HL-60 (cell line): Measurements from ENCODE around the gene IRF2.

Source experiments
- GABPA ChIP-seq: IDR thresholded peaks from 2 replicates; pipeline ENCODE4 v1.6.1; 2012; ENCODE audit warnings: low read depth
- POLR2AphosphoS5 ChIP-seq: IDR thresholded peaks from 2 replicates; pipeline ENCODE4 v1.6.1; 2012; ENCODE audit warnings: low read depth
- REST ChIP-seq: IDR thresholded peaks from 2 replicates; pipeline ENCODE4 v1.6.1; 2012; ENCODE audit warnings: low read depth; ENCODE audit not compliant: insufficient replicate concordance
- SPI1 ChIP-seq: IDR thresholded peaks from 2 replicates; pipeline ENCODE4 v1.6.1; 2012; ENCODE audit warnings: low read depth, mild to moderate bottlenecking, borderline replicate concordance
- TF ChIP-seq, protein P1 (sequence below): IDR thresholded peaks from one replicate; pipeline ENCODE4 v1.5.1; 2011; ENCODE audit warnings: low read length, control low read depth, inconsistent platforms; ENCODE audit not compliant: insufficient read depth

DNA sequence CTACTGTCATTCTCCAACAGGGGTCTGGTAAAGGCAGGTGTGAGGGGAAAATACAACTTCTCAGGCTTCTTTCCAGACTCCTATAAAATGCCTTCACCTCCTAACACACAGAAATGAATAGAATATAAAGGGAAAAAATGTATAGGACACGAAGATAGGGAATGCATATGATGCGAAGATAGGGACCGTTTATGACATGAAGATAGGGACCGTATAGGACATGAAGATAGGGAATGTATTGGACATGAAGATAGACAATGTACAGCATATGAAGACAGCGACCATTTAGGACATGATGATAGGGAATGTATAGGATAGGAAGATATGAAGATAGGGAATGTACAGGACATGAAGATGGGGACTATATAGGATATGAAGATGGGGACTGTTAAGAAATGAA lies 10.5 kb downstream of the IRF2 start:
- no peak for TF ChIP-seq POLR2AphosphoS5
- TF ChIP-seq, protein P1, sequence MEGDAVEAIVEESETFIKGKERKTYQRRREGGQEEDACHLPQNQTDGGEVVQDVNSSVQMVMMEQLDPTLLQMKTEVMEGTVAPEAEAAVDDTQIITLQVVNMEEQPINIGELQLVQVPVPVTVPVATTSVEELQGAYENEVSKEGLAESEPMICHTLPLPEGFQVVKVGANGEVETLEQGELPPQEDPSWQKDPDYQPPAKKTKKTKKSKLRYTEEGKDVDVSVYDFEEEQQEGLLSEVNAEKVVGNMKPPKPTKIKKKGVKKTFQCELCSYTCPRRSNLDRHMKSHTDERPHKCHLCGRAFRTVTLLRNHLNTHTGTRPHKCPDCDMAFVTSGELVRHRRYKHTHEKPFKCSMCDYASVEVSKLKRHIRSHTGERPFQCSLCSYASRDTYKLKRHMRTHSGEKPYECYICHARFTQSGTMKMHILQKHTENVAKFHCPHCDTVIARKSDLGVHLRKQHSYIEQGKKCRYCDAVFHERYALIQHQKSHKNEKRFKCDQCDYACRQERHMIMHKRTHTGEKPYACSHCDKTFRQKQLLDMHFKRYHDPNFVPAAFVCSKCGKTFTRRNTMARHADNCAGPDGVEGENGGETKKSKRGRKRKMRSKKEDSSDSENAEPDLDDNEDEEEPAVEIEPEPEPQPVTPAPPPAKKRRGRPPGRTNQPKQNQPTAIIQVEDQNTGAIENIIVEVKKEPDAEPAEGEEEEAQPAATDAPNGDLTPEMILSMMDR: no peak
- no peak for TF ChIP-seq GABPA
- TF ChIP-seq REST: no peak
- TF ChIP-seq SPI1: no peak
